ENCODE data around the gene ITPKB. TPM values are rescaled to one million over a fixed set of nuclear protein-coding genes. Genes with fewer than 3 reads are reported as not detected.

ITPKB gene
- total RNA-seq, 1 donor from 2014 or later: 44.1 TPM

GRCh38 chr1:226736908-226737818 lies 1.9 kb downstream of the ITPKB start:
- Histone ChIP-seq H3K27me3 (no peaks in the 10 kb centered on the region), H3K27ac (peak overlapping the region; percentile 86), H3K9me3 (no peaks in the 10 kb centered on the region), H3K36me3 (peaks cover 22% of the 10 kb centered on the region), H3K4me3 (peak overlapping the region; percentile 96), H3K4me1 (peaks cover 43% of the 10 kb centered on the region)
- ATAC-seq (peak; percentile 57), DNase-seq (peak; percentile 74)
- peak; percentile 19 for TF ChIP-seq CTCF (IDR thresholded peaks at IDR 0.05)
- intact Hi-C loops (cut with DNase I): loop anchor here (10.0 kb wide), 2 partner anchors 88 to 102 kb away; no protein-coding TSS in a partner anchor

- H3K9me3 ChIP-seq: no peaks in the 10 kb centered on the region
- H3K4me1 ChIP-seq: peaks cover 47% of the 10 kb centered on the region
- ATAC-seq (no peak), DNase-seq (no peak)
- H3K27ac ChIP-seq: peak overlapping the region; percentile 86
- peak overlapping the region; percentile 96 for H3K4me3 ChIP-seq
- no peaks in the 10 kb centered on the region for H3K27me3 ChIP-seq
- intact Hi-C loops (cut with DNase I): loop anchor here (10.0 kb wide), 2 partner anchors 89 to 101 kb away; no protein-coding TSS in a partner anchor
- H3K36me3 ChIP-seq: peaks cover 22% of the 10 kb centered on the region
- no peak for TF ChIP-seq CTCF (IDR thresholded peaks at IDR 0.05)
Observed at GRCh38 chr1:226736001-226736907, 2.8 kb downstream of the ITPKB start.

GRCh38 chr1:226735576-226735975 lies 3.5 kb downstream of the ITPKB start:
- intact Hi-C loops (cut with DNase I): loop anchor here (10.0 kb wide), 2 partner anchors 89 to 101 kb away; no protein-coding TSS in a partner anchor
- peaks cover 22% of the 10 kb centered on the region for H3K36me3 ChIP-seq

GRCh38 chr1:226734611-226735153 lies 4.4 kb downstream of the ITPKB start:
- DNase-seq: no peak
- H3K36me3 ChIP-seq: peaks cover 22% of the 10 kb centered on the region
- H3K27ac ChIP-seq: no peak overlapping the region
- intact Hi-C loops (cut with DNase I): loop anchor here (10.0 kb wide), 2 partner anchors 90 to 100 kb away; no protein-coding TSS in a partner anchor
- no peaks in the 10 kb centered on the region for H3K27me3 ChIP-seq
- peaks cover 43% of the 10 kb centered on the region for H3K4me1 ChIP-seq
- ATAC-seq: no peak
- TF ChIP-seq CTCF (IDR thresholded peaks at IDR 0.05): no peak
- no peaks in the 10 kb centered on the region for H3K9me3 ChIP-seq
- peak overlapping the region; percentile 96 for H3K4me3 ChIP-seq

More at GRCh38 chr1:226735576-226735975, 3.5 kb downstream of the ITPKB start:
- no peak for TF ChIP-seq CTCF (IDR thresholded peaks at IDR 0.05)
- ATAC-seq (no peak), DNase-seq (no peak)
- H3K9me3 ChIP-seq: no peaks in the 10 kb centered on the region
- no peaks in the 10 kb centered on the region for H3K27me3 ChIP-seq
- peaks cover 48% of the 10 kb centered on the region for H3K4me1 ChIP-seq
- H3K4me3 ChIP-seq: peak overlapping the region; percentile 96
- H3K27ac ChIP-seq: no peak overlapping the region

- intact Hi-C loops (cut with DNase I): loop anchor here (10.0 kb wide), 2 partner anchors 91 to 99 kb away; no protein-coding TSS in a partner anchor
- H3K27ac ChIP-seq: no peak overlapping the region
Observed at GRCh38 chr1:226733876-226734275, 5.2 kb downstream of the ITPKB start.

More at GRCh38 chr1:226733876-226734275, 5.2 kb downstream of the ITPKB start:
- Histone ChIP-seq H3K9me3 (no peaks in the 10 kb centered on the region), H3K27me3 (no peaks in the 10 kb centered on the region), H3K36me3 (peaks cover 22% of the 10 kb centered on the region), H3K4me3 (peak overlapping the region; percentile 96), H3K4me1 (peaks cover 41% of the 10 kb centered on the region)
- ATAC-seq: no peak
- no peak for TF ChIP-seq CTCF (IDR thresholded peaks at IDR 0.05)
- no peak for DNase-seq
